G401.6 (cell line): Measurements from ENCODE around the gene TMEM97.

Experiments
- FAIRE-seq: peaks from 2 replicates; lab custom pipeline; 2012; peaks lifted over from hg19 to GRCh38; lab: Jason Lieb, UNC

TMEM97 gene

GRCh38 chr17:28365487-28365886 lies 46.5 kb downstream of the TMEM97 start:
- no peak for FAIRE-seq

GRCh38 chr17:28366605-28367004 lies 47.6 kb downstream of the TMEM97 start:
- no peak for FAIRE-seq

GRCh38 chr17:28367641-28368305 lies 48.8 kb downstream of the TMEM97 start:
- FAIRE-seq = no peak

GRCh38 chr17:28368306-28368831 lies 49.4 kb downstream of the TMEM97 start:
- FAIRE-seq = no peak

- no peak for FAIRE-seq
These were observed 50.1 kb downstream of the TMEM97 start for GRCh38 chr17:28368915-28369683.

- no peak for FAIRE-seq
These were observed 50.7 kb downstream of the TMEM97 start for GRCh38 chr17:28369684-28370034.

- no peak for FAIRE-seq
These were observed 51.2 kb downstream of the TMEM97 start, which contains the start of gene VTN for GRCh38 chr17:28370035-28370743. TSS of gene VTN (minus strand) at chr17:28370307. CDS start at chr17:28370203, 104 bp downstream.

GRCh38 chr17:28370744-28371103 lies 51.7 kb downstream of the TMEM97 start:
- no peak for FAIRE-seq

GRCh38 chr17:28371245-28372202 lies 52.5 kb downstream of the TMEM97 start, which contains the start of gene SARM1:
TSS of gene SARM1 (plus strand) at chr17:28371694. CDS start at chr17:28372033, 339 bp downstream.
- FAIRE-seq = peak; percentile 93

- no peak for FAIRE-seq
These were observed 53.4 kb downstream of the TMEM97 start for GRCh38 chr17:28372203-28372944.

GRCh38 chr17:28372945-28373274 lies 53.9 kb downstream of the TMEM97 start:
- FAIRE-seq = no peak
